Left forelimb (tissue), 1 donor: ENCODE data around the gene UTP25.
"Not testable (repeated sequence)": the region's sequence is repeated elsewhere in the genome, so short reads cannot be mapped to it uniquely, and the experiment has no call there.

ENCODE experiments used
- DNase-seq: peaks from one replicate; pipeline ENCODE4 v3.0.0-alpha.2; 2018; ENCODE audit warnings: low spot score

The UTP25 gene

DNA sequence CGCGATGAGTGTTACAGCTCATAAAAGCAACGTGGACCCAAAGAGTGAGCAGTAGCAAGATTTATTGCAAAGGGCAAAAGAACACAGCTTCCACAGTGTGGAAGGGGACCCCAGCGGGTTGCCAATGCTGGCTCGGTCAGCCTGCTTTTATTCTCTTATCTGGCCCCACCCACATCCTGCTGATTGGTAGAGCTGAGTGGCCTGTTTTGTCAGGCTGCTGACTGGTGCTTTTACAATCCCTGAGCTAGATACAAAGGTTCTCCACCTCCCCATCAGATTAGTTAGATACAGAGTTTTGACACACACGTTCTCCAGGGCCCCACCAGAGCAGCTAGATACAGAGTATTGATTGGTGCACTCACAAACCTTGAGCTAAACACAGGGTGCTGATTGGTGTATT is 70.5 kb downstream of the UTP25 start:
- not testable (repeated sequence) for DNase-seq

DNA sequence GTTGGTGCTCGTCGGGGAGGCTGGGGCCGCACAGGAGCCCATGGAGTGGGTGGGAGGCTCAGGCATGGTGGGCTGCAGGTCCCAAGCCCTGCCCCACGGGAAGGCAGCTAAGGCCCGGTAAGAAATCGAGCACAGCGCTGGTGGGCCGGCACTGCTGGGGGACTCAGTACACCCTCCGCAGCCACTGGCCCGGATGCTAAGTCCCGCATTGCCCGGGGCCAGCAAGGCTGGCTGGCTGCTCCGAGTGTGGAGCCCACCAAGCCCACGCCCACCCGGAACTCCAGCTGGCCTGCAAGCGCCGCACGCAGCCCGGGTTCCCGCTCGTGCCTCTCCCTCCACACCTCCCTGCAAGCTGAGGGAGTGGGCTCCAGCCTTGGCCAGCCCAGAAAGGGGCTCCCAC is 71.1 kb downstream of the UTP25 start:
- not testable (repeated sequence) for DNase-seq

DNA sequence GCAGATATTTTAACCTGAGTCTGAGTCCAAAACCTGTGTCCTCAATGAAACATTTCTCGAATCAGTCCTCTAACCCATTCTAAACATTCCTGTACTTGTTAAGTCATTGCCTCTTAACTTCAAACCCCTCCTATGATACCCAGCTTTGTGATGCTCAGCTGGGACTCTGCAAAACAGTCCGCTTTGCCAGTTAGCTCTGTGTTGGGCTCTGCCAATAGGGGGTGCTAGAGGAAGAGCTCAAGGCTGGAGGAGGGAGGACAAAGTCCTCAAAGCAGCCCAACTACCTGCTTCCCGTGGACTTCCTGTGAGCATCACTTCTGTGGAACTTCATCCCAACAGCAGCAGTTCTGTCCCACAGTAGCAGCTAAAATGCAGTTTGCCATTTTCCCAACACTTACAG is 72.2 kb downstream of the UTP25 start:
- no peak for DNase-seq

DNA sequence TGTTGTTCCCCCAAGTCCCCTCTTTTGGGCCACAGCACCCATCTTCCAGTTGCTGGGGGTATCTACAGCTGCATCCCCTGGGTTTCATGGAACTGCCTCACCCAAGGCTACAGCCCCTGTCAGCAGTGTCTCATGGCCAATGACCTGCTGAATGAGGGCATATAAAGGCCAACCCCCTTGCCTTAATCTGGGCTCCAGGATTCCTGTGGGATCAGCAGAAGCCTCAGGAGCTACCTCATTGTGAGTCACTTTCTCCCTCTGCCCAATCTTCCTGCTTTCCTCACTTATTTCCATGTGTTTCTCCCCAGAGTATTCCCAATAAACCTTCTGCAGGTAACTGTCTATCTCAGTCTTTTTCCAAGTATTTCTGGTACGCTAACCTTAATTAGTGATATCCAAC is 73.0 kb downstream of the UTP25 start:
- DNase-seq = no peak

DNA sequence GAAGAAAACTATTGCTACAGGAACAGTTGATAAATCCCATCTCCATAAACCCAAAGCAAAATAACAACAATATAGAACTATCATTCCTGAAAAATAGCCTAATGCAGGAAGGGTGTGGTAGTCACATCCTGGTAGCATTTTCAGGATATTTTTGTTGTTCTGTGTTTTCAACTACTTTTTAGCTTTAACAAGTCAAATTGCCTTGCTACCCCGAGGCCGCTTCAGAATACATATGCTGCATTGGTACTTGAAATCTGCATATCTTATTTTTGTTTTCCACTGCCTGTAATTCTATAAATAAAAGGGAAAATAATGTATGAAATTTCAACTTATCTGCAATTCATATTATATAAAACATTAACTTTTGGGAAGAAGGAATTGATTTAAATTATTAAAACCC is 73.4 kb downstream of the UTP25 start:
- DNase-seq = no peak

DNA sequence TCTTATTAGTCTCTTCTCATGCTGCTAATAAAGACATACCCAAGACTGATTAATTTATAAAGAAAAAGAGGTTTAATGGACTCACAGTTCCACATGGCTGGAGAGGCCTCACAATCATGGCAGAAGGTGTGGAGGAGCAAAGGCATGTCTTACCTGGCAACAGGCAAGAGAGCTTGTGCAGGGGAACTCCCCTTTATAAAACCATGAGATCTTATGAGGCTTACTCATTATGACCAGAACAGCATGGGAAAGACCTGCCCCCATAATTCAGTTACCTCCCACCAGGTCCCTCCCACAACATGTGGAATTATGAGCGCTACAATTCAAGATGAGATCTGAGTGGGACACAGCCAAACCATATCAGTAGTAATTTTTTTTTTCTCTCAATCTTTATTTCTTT is 77.0 kb downstream of the UTP25 start:
- not testable (repeated sequence) for DNase-seq
